Adrenal gland (tissue), 5 donors: ENCODE data around the gene VSIG10L2.

Source experiments
- CTCF ChIP-seq, 6 experiments: fragments of 450-650 bp in 4 of 6; fragments of 200-600 bp in 2 of 6; sonication (generic) in 1 of 6; IDR thresholded peaks; 1 replicate in 5 of 6; 2 replicates in 1 of 6; pipeline versions ENCODE4 v1.5.1 to v1.8.0; 2016 to 2021; ENCODE audit warnings: antibody characterized with exemption in 6 of 6, mild to moderate bottlenecking in 2 of 6, moderate library complexity in 1 of 6
- POLR2A ChIP-seq, 2 donors: fragments of 450-650 bp; IDR thresholded peaks; one replicate each; pipeline ENCODE4 v1.6.1; 2017; ENCODE audit warnings: antibody characterized with exemption in 2 of 2, mild to moderate bottlenecking in 2 of 2, moderate library complexity in 1 of 2
- donor health status: DM: no; HTN: no; CAD: no.

- no peak for TF ChIP-seq CTCF (IDR thresholded peaks at IDR 0.05)
- no peak for TF ChIP-seq POLR2A (IDR thresholded peaks at IDR 0.05)
Measured at GRCh38 chr11:125995313-125995712, 49.5 kb downstream of the VSIG10L2 start.
